HG03025 (cell line): ENCODE measurements around the gene PLXNC1.
A peak's percentile ranks its signal among the peaks of the same experiment; 100 is the strongest.
"Not testable (repeated sequence)": the region's sequence is repeated elsewhere in the genome, so short reads cannot be mapped to it uniquely, and the experiment has no call there.

ENCODE experiments used
- ATAC-seq: cut with Tn5 transposase; IDR thresholded peaks from one replicate; pipeline ENCODE4 v1.9.1; 2021; ENCODE audit warnings: mild to moderate bottlenecking, moderate library complexity; ENCODE audit not compliant: unreplicated experiment, low FRiP score

PLXNC1 gene

GRCh38 chr12:94284859-94285258 lies 136.5 kb downstream of the PLXNC1 start:
- ATAC-seq, result no peak

GRCh38 chr12:94285943-94286582 lies 137.7 kb downstream of the PLXNC1 start:
- ATAC-seq, result no peak

- ATAC-seq, result no peak
These were observed 138.3 kb downstream of the PLXNC1 start for GRCh38 chr12:94286583-94287244.

GRCh38 chr12:94287245-94287628 lies 138.9 kb downstream of the PLXNC1 start:
- no peak for ATAC-seq

DNA sequence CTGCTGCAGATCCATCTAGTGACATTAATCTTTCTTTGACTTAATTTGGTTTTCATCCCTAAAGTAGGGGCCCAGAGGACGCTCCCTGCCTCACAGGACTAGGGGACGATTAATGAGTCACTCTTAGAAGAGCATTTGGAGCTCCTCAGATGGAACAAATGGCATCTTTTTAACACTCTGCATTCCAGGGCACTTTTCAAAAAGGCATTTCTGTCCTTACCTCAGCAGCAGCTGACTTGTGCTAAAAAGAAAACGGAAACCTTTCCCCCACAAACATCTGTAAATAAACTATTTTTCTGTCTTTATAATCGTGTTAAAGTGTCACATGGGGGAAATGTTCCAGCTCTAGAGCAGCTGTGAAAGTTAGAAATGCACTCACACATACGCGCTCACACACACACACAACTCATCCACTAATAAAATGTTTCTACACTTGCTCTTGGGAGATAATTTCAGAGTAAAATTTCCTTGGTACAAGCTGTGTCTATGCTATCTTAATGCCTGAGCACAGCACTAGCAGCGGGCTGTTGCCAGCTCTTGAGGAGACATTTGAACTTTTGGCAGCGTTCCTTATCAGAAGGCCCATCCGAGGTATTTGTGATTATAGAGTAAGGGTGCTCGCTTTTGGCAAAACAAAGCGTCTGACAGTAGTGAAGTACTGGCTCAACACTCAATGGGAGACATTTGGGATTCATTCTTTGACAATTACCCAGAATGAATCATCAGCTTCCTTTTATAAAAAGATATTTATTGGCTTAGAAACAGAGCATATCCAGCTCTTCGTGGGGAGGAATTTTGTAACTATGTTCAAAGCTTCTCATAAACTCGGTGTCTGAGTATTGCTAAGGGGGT lies 141.3 kb downstream of the PLXNC1 start:
- ATAC-seq, result no peak

- no peak for ATAC-seq
These were observed 142.0 kb downstream of the PLXNC1 start for GRCh38 chr12:94290353-94290752.

DNA sequence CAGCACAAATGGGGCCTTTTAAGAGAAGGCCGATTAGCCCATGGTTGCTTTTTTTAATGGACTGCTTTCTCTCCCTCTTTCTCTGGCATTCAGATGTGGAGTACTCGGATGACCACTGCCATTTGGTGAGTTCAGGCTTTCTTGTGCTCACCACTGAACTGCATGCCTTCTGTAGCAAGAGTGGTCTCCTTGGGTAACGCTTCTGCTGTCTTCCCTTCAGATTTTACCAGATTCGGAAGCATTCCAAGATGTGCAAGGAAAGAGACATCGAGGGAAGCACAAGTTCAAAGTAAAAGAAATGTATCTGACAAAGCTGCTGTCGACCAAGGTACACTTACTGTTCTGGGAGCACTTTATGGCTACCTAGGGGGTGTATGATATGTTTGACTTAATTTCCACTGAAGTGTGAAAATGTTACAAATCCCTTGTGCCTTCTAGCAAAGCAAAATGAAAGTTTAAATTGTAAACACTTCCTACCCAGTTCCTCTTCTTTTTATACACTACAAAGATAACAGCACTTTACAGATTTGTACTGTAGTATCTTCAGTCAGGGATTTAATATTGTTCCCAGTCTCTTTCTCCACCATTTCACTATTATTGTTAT lies 148.8 kb downstream of the PLXNC1 start:
- ATAC-seq, result no peak

- no peak for ATAC-seq
These were observed 149.6 kb downstream of the PLXNC1 start for GRCh38 chr12:94297876-94298505.

DNA sequence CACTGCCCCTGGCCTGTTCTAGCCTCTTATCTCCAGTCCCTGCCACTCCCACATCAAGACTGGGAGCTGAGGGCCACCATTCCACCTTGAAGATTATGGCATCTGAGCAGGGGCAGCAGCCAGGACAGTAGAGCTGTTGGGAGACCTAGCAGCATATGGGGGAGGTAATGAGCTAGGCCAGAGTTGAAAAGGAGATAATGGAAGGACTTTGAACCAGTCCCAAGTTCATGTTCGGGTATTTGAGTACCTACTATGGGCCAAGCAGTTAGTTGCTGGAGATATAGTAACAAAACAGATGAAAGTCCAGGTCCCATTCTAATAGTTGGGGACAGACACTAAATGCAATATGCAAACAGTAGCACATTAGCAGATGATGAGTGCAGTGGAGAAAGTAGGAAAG lies 151.5 kb downstream of the PLXNC1 start:
- ATAC-seq, result no peak

DNA sequence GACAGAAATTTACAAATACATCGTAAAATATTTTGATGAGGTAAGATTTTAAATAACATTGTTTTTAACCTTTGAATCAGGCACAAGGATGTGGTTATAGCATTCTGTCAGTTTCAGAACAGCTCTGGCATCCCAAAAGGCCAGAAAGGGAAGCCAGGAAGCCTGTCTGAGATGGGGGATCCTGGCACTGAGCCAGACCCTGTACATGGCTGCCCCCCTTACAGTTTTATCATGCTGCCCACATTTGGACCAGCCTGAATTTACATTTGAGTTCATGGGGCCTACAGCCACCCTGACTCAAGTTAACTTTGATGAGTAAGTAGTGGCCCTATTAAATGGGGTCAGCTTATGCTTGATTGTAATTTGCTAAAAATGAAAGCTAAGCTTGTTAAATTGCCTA lies 155.6 kb downstream of the PLXNC1 start:
- ATAC-seq, result no peak

- ATAC-seq, result no peak
These were observed 156.2 kb downstream of the PLXNC1 start for GRCh38 chr12:94304566-94305061.

GRCh38 chr12:94305130-94305957 lies 157.0 kb downstream of the PLXNC1 start:
- ATAC-seq, result peak; percentile 37

- ATAC-seq, result no peak
These were observed 160.2 kb downstream of the PLXNC1 start for GRCh38 chr12:94308612-94309011.

DNA sequence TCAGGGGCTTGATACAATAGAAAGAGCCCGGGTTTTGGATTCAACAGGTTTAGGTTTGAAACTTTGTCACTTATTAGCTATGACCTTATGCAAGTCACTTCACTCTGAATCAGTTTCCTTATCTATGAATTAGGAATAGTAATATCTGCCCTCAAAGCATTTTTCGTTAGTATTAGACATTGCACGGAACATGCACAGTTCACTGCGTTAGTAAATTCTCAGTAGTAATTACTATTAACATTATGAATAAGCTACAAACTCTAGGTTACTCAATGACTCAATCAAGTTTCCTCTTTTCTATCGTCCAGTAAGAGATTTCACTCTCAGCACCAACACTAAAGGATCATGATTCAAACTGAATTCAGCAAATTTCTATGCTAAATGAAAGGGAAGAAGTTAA lies 161.0 kb downstream of the PLXNC1 start:
- ATAC-seq, result no peak

DNA sequence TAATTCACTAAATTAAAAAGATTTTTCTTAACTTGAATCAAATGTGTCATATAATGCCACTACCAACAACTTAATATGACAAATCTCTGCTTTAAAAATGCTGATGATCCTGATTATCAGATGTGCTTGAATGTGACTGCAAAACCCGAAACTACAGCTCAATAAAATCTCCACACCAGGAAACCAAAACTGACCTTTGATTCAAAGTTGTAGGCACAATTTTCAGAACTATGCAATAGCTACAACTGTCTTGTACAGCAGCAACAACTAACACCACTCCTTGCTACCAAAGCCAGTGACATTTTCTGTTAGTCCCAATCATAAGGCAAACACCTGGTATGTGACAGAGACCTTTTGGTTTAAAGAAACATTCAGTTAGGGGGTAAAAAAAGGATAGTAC lies 164.0 kb downstream of the PLXNC1 start:
- ATAC-seq, result no peak

GRCh38 chr12:94316600-94316999 lies 168.2 kb downstream of the PLXNC1 start:
- not testable (repeated sequence) for ATAC-seq

GRCh38 chr12:94318181-94318580 lies 169.8 kb downstream of the PLXNC1 start:
- no peak for ATAC-seq

DNA sequence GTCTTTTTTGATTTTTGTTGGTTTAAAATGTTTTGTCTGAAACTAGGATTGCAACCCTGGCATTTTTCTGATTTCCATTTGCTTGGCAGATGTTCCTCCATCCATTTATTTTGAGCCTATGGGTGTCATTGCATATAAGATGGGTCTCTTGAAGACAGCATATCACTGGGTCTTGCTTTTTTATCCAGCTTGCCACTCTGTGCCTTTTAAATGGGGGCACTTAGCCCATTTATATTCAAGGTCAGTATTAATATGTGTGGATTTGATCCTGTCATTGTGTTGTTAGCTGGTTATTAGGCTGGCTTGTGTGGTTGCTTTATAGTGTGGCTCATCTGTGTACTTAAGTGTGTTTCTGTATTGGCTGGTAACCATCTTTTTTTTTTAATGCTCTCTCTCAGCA lies 171.7 kb downstream of the PLXNC1 start:
- ATAC-seq, result no peak

DNA sequence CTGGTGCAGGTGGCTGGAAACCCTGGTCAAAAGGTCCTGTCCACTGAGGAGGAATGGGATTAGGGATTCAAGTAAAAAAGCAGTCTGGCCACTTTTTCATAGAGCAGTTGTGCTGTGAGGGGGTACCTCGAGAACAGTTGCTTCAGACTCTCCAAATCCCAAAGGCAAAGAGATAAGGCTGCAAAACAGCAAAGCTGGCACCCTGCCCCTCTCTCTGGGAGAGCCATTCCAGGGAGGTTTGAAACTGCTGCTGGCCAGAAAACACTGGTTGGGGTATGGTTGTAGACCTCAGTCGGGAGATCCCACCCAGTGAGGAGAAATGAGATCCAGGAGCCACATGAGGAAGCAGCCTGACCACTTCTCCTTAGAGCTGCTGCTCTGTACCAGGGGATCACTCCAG lies 174.0 kb downstream of the PLXNC1 start:
- no peak for ATAC-seq

DNA sequence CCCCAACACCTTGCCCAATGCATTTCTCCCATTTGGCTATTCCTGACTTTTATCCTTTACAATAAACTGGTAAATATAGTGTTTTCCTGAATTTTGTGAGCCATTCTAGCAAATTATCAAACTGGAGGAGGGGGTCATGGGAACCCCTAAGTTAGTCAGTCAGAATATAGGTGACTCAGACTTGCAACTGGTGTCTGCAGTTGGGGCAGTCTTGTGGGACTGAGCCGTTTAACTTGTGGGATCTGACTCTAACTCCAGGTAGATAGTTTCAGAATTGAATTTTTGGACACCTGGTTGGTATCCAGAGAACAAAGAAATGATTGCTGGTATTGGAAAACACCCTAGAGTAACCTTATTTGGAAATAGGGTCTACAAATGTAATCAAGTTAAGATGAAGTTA lies 177.9 kb downstream of the PLXNC1 start:
- no peak for ATAC-seq
